Astrocyte (in vitro differentiated cells and primary cell): ENCODE measurements around the gene EGFR. TPM values are rescaled to one million over a fixed set of nuclear protein-coding genes. Genes with fewer than 3 reads are reported as not detected.

ENCODE experiments used
- DNase-seq: peaks from one replicate; pipeline ENCODE4 v3.0.0-alpha.2; 2010; ENCODE audit warnings: low read depth
- FAIRE-seq: peaks from 2 replicates; lab custom pipeline; 2011; peaks lifted over from hg19 to GRCh38; lab: Jason Lieb, UNC
- H2AFZ ChIP-seq: 2 replicates; pipeline ENCODE4 v1.6.0; 2012; ENCODE audit warnings: low read depth, low read length, inconsistent platforms
- H3K27ac ChIP-seq: 2 replicates; pipeline ENCODE4 v1.5.1; 2011; ENCODE audit warnings: low read depth, low read length, inconsistent platforms
- H3K27me3 ChIP-seq: 2 replicates; pipeline ENCODE4 v1.6.0; 2011; ENCODE audit warnings: low read length, inconsistent platforms; ENCODE audit not compliant: insufficient read depth
- H3K36me3 ChIP-seq: 2 replicates; pipeline ENCODE4 v1.5.1; 2011; ENCODE audit warnings: low read length, inconsistent platforms; ENCODE audit not compliant: insufficient read depth
- H3K4me1 ChIP-seq: 2 replicates; pipeline ENCODE4 v1.5.1; 2011; ENCODE audit warnings: low read length, inconsistent platforms; ENCODE audit not compliant: insufficient read depth
- H3K4me2 ChIP-seq: 2 replicates; pipeline ENCODE4 v1.6.0; 2012; ENCODE audit warnings: low read length, inconsistent platforms
- H3K4me3 ChIP-seq: 2 replicates; pipeline ENCODE4 v1.5.1; 2011; ENCODE audit warnings: low read depth, mild to moderate bottlenecking, low read length, inconsistent platforms; ENCODE audit not compliant: insufficient read depth
- H3K79me2 ChIP-seq: 2 replicates; pipeline ENCODE4 v1.6.0; 2012; ENCODE audit warnings: mild to moderate bottlenecking, low read length, inconsistent platforms; ENCODE audit not compliant: insufficient read depth
- H3K9ac ChIP-seq: 2 replicates; pipeline ENCODE4 v1.6.0; 2012; ENCODE audit warnings: mild to moderate bottlenecking, low read length, inconsistent platforms
- H3K9me3 ChIP-seq: 2 replicates; pipeline ENCODE4 v1.5.1; 2012; ENCODE audit warnings: low read depth, mild to moderate bottlenecking, low read length, inconsistent platforms; ENCODE audit not compliant: insufficient read depth
- H4K20me1 ChIP-seq: 2 replicates; pipeline ENCODE4 v1.6.0; 2012; ENCODE audit warnings: low read length, inconsistent platforms; ENCODE audit not compliant: insufficient read depth
- H3K27ac Mint-ChIP-seq: one replicate; pipeline ENCODE4 v1.8.0; 2021; ENCODE audit warnings: mild to moderate bottlenecking, mixed read lengths; ENCODE audit not compliant: unreplicated experiment
- H3K27me3 Mint-ChIP-seq: one replicate; pipeline ENCODE4 v1.8.0; 2021; ENCODE audit warnings: low read depth, mixed read lengths; ENCODE audit not compliant: unreplicated experiment
- H3K36me3 Mint-ChIP-seq: one replicate; pipeline ENCODE4 v1.8.0; 2021; ENCODE audit warnings: low read depth, mixed read lengths; ENCODE audit not compliant: unreplicated experiment
- H3K4me1 Mint-ChIP-seq: one replicate; pipeline ENCODE4 v1.8.0; 2021; ENCODE audit warnings: low read depth, mixed read lengths; ENCODE audit not compliant: unreplicated experiment
- H3K4me3 Mint-ChIP-seq: one replicate; pipeline ENCODE4 v1.8.0; 2021; ENCODE audit warnings: mild to moderate bottlenecking, moderate library complexity, mixed read lengths; ENCODE audit not compliant: unreplicated experiment
- H3K9me3 Mint-ChIP-seq: one replicate; pipeline ENCODE4 v1.8.0; 2021; ENCODE audit warnings: mild to moderate bottlenecking, mixed read lengths; ENCODE audit not compliant: unreplicated experiment
- CTCF ChIP-seq: IDR thresholded peaks from 2 replicates; pipeline ENCODE4 v1.5.1; 2011; ENCODE audit warnings: low read depth, mild to moderate bottlenecking, inconsistent platforms, low read length, moderate library complexity; ENCODE audit not compliant: insufficient read depth
- EZH2 ChIP-seq: IDR thresholded peaks from 2 replicates; pipeline ENCODE4 v1.6.1; 2012; ENCODE audit warnings: mild to moderate bottlenecking, low read length, inconsistent platforms; ENCODE audit not compliant: insufficient read depth
- total RNA-seq: library from RNA; stranded (reverse); gene quantifications from 2 replicates; pipeline ENCODE4 v1.2.1, GENCODE V29; 2021

The EGFR gene
- total RNA-seq, 1 donor from 2014 or later: 27.3 TPM

- FAIRE-seq: no peak
These were observed 194.0 kb downstream of the EGFR start for GRCh38 chr7:55212838-55213237.

GRCh38 chr7:55214707-55215106, 195.9 kb downstream of the EGFR start:
- H3K9ac ChIP-seq: no peak overlapping the region
- H3K4me1 Mint-ChIP-seq: peaks cover 3% of the 10 kb centered on the region
- H3K27me3 Mint-ChIP-seq: no peaks in the 10 kb centered on the region
- no peaks in the 10 kb centered on the region for H3K36me3 Mint-ChIP-seq
- peaks cover 7% of the 10 kb centered on the region for H3K4me1 ChIP-seq
- no peaks in the 10 kb centered on the region for H3K36me3 ChIP-seq
- no peaks in the 10 kb centered on the region for H3K9me3 ChIP-seq
- no peak overlapping the region for H2AFZ ChIP-seq
- no peak for FAIRE-seq
- H3K27ac Mint-ChIP-seq: no peak overlapping the region
- H3K27me3 ChIP-seq: no peaks in the 10 kb centered on the region
- no peak overlapping the region for H3K4me2 ChIP-seq
- no peak overlapping the region for H3K4me3 ChIP-seq
- DNase-seq: peak; percentile 36
- no peak overlapping the region for H3K27ac ChIP-seq
- TF ChIP-seq EZH2 (no peak), CTCF (no peak)
- no peaks in the 10 kb centered on the region for H3K9me3 Mint-ChIP-seq
- no peaks in the 10 kb centered on the region for H3K79me2 ChIP-seq
- H4K20me1 ChIP-seq: no peaks in the 10 kb centered on the region
- H3K4me3 Mint-ChIP-seq: no peak overlapping the region

More at GRCh38 chr7:55212838-55213237, 194.0 kb downstream of the EGFR start:
- Mint-ChIP-seq H3K4me3 (no peak overlapping the region), H3K4me1 (peaks cover 3% of the 10 kb centered on the region), H3K9me3 (no peaks in the 10 kb centered on the region), H3K36me3 (peaks cover 3% of the 10 kb centered on the region), H3K27me3 (no peaks in the 10 kb centered on the region), H3K27ac (no peak overlapping the region)
- Histone ChIP-seq H3K9me3 (no peaks in the 10 kb centered on the region), H2AFZ (no peak overlapping the region), H3K36me3 (peaks cover 8% of the 10 kb centered on the region), H3K27me3 (no peaks in the 10 kb centered on the region), H3K27ac (no peak overlapping the region), H3K4me2 (no peak overlapping the region), H3K4me1 (peaks cover 7% of the 10 kb centered on the region), H3K9ac (no peak overlapping the region), H3K79me2 (no peaks in the 10 kb centered on the region), H3K4me3 (no peak overlapping the region), H4K20me1 (no peaks in the 10 kb centered on the region)
- TF ChIP-seq EZH2: no peak
- TF ChIP-seq CTCF: no peak
- no peak for DNase-seq

- H3K4me2 ChIP-seq: no peak overlapping the region
- H3K36me3 Mint-ChIP-seq: no peaks in the 10 kb centered on the region
- FAIRE-seq: no peak
- no peak overlapping the region for H3K27ac ChIP-seq
- no peak overlapping the region for H3K27ac Mint-ChIP-seq
- H3K4me1 Mint-ChIP-seq: peaks cover 2% of the 10 kb centered on the region
- H2AFZ ChIP-seq: no peak overlapping the region
- no peak overlapping the region for H3K4me3 Mint-ChIP-seq
- no peak overlapping the region for H3K4me3 ChIP-seq
- peaks cover 3% of the 10 kb centered on the region for H3K9me3 Mint-ChIP-seq
- H3K27me3 Mint-ChIP-seq: peaks cover 11% of the 10 kb centered on the region
- no peak for DNase-seq
- no peaks in the 10 kb centered on the region for H3K27me3 ChIP-seq
- no peaks in the 10 kb centered on the region for H3K4me1 ChIP-seq
- H3K9me3 ChIP-seq: no peaks in the 10 kb centered on the region
- no peaks in the 10 kb centered on the region for H3K36me3 ChIP-seq
- H4K20me1 ChIP-seq: no peaks in the 10 kb centered on the region
- H3K79me2 ChIP-seq: no peaks in the 10 kb centered on the region
- no peak for TF ChIP-seq CTCF
- TF ChIP-seq EZH2: no peak
- H3K9ac ChIP-seq: no peak overlapping the region
These were observed 204.2 kb downstream of the EGFR start for GRCh38 chr7:55223023-55223422.
